Germinal center (tissue), 1 donor: ENCODE measurements around the gene WNT6.

Source experiments
- DNase-seq: peaks from one replicate; pipeline ENCODE4 v3.0.0; 2012; ENCODE audit warnings: mixed read lengths, low spot score

The WNT6 gene

GRCh38 chr2:218857371-218858137 lies 2.1 kb upstream of the WNT6 start:
- DNase-seq, result no peak

- no peak for DNase-seq
These were observed 1.5 kb upstream of the WNT6 start for GRCh38 chr2:218858138-218858445.

GRCh38 chr2:218858671-218859555 lies 692 bp upstream of the WNT6 start:
- no peak for DNase-seq

- no peak for DNase-seq
These were observed 605 bp downstream of the WNT6 start for GRCh38 chr2:218859988-218860831.

GRCh38 chr2:218860950-218861381 lies 1.4 kb downstream of the WNT6 start:
- DNase-seq, result no peak

- no peak for DNase-seq
These were observed 2.2 kb downstream of the WNT6 start for GRCh38 chr2:218861645-218862318.

- DNase-seq, result no peak
These were observed 3.5 kb downstream of the WNT6 start for GRCh38 chr2:218863021-218863520.

GRCh38 chr2:218865396-218865795 lies 5.8 kb downstream of the WNT6 start:
- DNase-seq, result no peak

GRCh38 chr2:218865999-218866398 lies 6.4 kb downstream of the WNT6 start:
- no peak for DNase-seq

GRCh38 chr2:218867900-218868299 lies 8.3 kb downstream of the WNT6 start:
- DNase-seq, result no peak

- no peak for DNase-seq
These were observed 9.5 kb downstream of the WNT6 start for GRCh38 chr2:218869064-218869463.

- peak; percentile 50 for DNase-seq
These were observed 11.4 kb downstream of the WNT6 start for GRCh38 chr2:218870984-218871344.

GRCh38 chr2:218871345-218872302 lies 12.0 kb downstream of the WNT6 start:
- DNase-seq, result no peak

GRCh38 chr2:218872645-218873358 lies 13.2 kb downstream of the WNT6 start:
- no peak for DNase-seq

GRCh38 chr2:218873359-218874194 lies 14.0 kb downstream of the WNT6 start:
- peak; percentile 60 for DNase-seq

- DNase-seq, result no peak
These were observed 16.2 kb downstream of the WNT6 start for GRCh38 chr2:218875692-218876246.

GRCh38 chr2:218876562-218877219 lies 17.1 kb downstream of the WNT6 start:
- peak; percentile 63 for DNase-seq

- no peak for DNase-seq
These were observed 17.7 kb downstream of the WNT6 start for GRCh38 chr2:218877331-218877730.
